Upper lobe of left lung (tissue), 6 donors: ENCODE measurements around the gene TRIP13. TPM values are rescaled to one million over a fixed set of nuclear protein-coding genes. Genes with fewer than 3 reads are reported as not detected.

Experiments
- ATAC-seq, 2 donors: fragments of 200-7000 bp; cut with Tn5 transposase; one replicate each; pipeline ENCODE4 v1.9.1; 2022; ENCODE audit warnings: mild to moderate bottlenecking in 2 of 2, moderate library complexity in 2 of 2; ENCODE audit not compliant: low FRiP score in 2 of 2
- DNase-seq, 2 donors: peaks; one replicate each; pipeline ENCODE4 v3.0.0-alpha.2; 2019 to 2020
- H3K27ac ChIP-seq, 4 donors: fragments of 200-600 bp; sonication (generic); one replicate each; pipeline ENCODE4 v1.5.1; 2016 to 2019
- H3K27me3 ChIP-seq, 4 donors: fragments of 200-600 bp; sonication (generic); one replicate each; pipeline ENCODE4 v1.5.1; 2017 to 2019
- H3K36me3 ChIP-seq, 4 donors: fragments of 200-600 bp; sonication (generic); one replicate each; pipeline ENCODE4 v1.5.1; 2016 to 2019
- H3K4me1 ChIP-seq, 4 donors: fragments of 200-600 bp; sonication (generic); one replicate each; pipeline ENCODE4 v1.5.1; 2018 to 2019
- H3K4me3 ChIP-seq, 4 donors: fragments of 200-600 bp; sonication (generic); one replicate each; pipeline ENCODE4 v1.5.1; 2017 to 2019; ENCODE audit warnings: mild to moderate bottlenecking in 2 of 4, moderate library complexity in 1 of 4
- H3K9me3 ChIP-seq, 4 donors: fragments of 200-600 bp; sonication (generic); one replicate each; pipeline ENCODE4 v1.5.1; 2018 to 2019
- CTCF ChIP-seq, 6 experiments: fragments of 450-650 bp in 4 of 6; fragments of 200-600 bp in 2 of 6; sonication (generic) in 2 of 6; IDR thresholded peaks; one replicate each; pipeline ENCODE4 v1.5.1; 2016 to 2019; ENCODE audit warnings: antibody characterized with exemption in 6 of 6
- EP300 ChIP-seq, 4 donors: sonication (generic); formaldehyde crosslinking; IDR thresholded peaks; one replicate each; pipeline ENCODE4 v1.5.1; 2017; ENCODE audit warnings: antibody characterized with exemption in 4 of 4, control low read depth in 2 of 4
- POLR2A ChIP-seq, 4 donors: fragments of 450-650 bp; IDR thresholded peaks; one replicate each; pipeline ENCODE4 v1.5.1; 2016 to 2017; ENCODE audit warnings: antibody characterized with exemption in 4 of 4, mild to moderate bottlenecking in 2 of 4
- POLR2AphosphoS5 ChIP-seq, 2 donors: sonication (generic); formaldehyde crosslinking; IDR thresholded peaks; one replicate each; pipeline ENCODE4 v1.5.1; 2017; ENCODE audit warnings: antibody characterized with exemption in 2 of 2
- WGBS, 2 donors: methylation state at CpG; one replicate each; pipeline ENCODE4 v1.1.5; 2017 to 2018; 5-methylcytosine and 5-hydroxymethylcytosine counted together
- total RNA-seq, 6 donors: library from RNA; depleted of rRNA in 4 of 6; stranded (reverse); fragments of >200 nt in 4 of 6; gene quantifications; one replicate each; pipeline versions ENCODE4 v1.1.0 to v1.2.1, GENCODE V29; 2016 to 2021
- donor health status: DM: no; HTN: no; CAD: no; lungs with moderate emphysema.
- donor health status: DM: no; HTN: yes; CAD: no; lungs with severe emphysema.

The TRIP13 gene
- total RNA-seq, 6 donors from 2014 or later, result 1.0 to 2.1 (median 1.5) TPM

GRCh38 chr5:854966-855743, 37.5 kb upstream of the TRIP13 start:
- no peaks in the 10 kb centered on the region for H3K9me3 ChIP-seq
- DNase-seq (no peak), ATAC-seq (no peak)
- no peak overlapping the region for H3K27ac ChIP-seq
- H3K36me3 ChIP-seq, result no peaks in the 10 kb centered on the region
- H3K4me3 ChIP-seq, result no peak overlapping the region
- peaks cover 0 to 9% (median 0%) of the 10 kb centered on the region in 4 donors for H3K27me3 ChIP-seq
- peaks cover 0 to 6% (median 0%) of the 10 kb centered on the region in 4 donors for H3K4me1 ChIP-seq
- 87 to 88% methylated on average over 30 to 32 of the region's 32 CpGs for WGBS, 2 donors
- TF ChIP-seq EP300 (IDR thresholded peaks at IDR 0.05), result no peak
- no peak for TF ChIP-seq POLR2A (IDR thresholded peaks at IDR 0.05)
- no peak for TF ChIP-seq CTCF (IDR thresholded peaks at IDR 0.05)
- TF ChIP-seq POLR2AphosphoS5 (IDR thresholded peaks at IDR 0.05), result no peak

GRCh38 chr5:855771-856530, 36.7 kb upstream of the TRIP13 start:
- Histone ChIP-seq H3K27me3 (peaks cover 0 to 9% (median 0%) of the 10 kb centered on the region in 4 donors), H3K27ac (no peak overlapping the region), H3K36me3 (no peaks in the 10 kb centered on the region), H3K9me3 (no peaks in the 10 kb centered on the region), H3K4me1 (peaks cover 0 to under 1% (median 0%) of the 10 kb centered on the region in 4 donors), H3K4me3 (no peak overlapping the region)
- WGBS, 2 donors, result 77 to 80% methylated on average over 19 to 21 of the region's 21 CpGs
- TF ChIP-seq CTCF (IDR thresholded peaks at IDR 0.05) (no peak), POLR2AphosphoS5 (IDR thresholded peaks at IDR 0.05) (no peak), EP300 (IDR thresholded peaks at IDR 0.05) (no peak), POLR2A (IDR thresholded peaks at IDR 0.05) (no peak)
- DNase-seq, result no peak
- ATAC-seq, result peak in 1 of 2 donors; percentile 35

- 86 to 90% methylated on average over 9 to 16 of the region's 16 CpGs for WGBS, 2 donors
- ATAC-seq, result peak in 1 of 2 donors; percentile 29
- DNase-seq, result no peak
- Histone ChIP-seq H3K4me3 (no peak overlapping the region), H3K9me3 (no peaks in the 10 kb centered on the region), H3K27me3 (peaks cover 0 to 9% (median 0%) of the 10 kb centered on the region in 4 donors), H3K36me3 (no peaks in the 10 kb centered on the region), H3K4me1 (no peaks in the 10 kb centered on the region), H3K27ac (no peak overlapping the region)
- no peak for TF ChIP-seq POLR2AphosphoS5 (IDR thresholded peaks at IDR 0.05)
- TF ChIP-seq EP300 (IDR thresholded peaks at IDR 0.05), result no peak
- no peak for TF ChIP-seq CTCF (IDR thresholded peaks at IDR 0.05)
- no peak for TF ChIP-seq POLR2A (IDR thresholded peaks at IDR 0.05)
Observed at GRCh38 chr5:856531-857425, 35.9 kb upstream of the TRIP13 start.

GRCh38 chr5:858726-859125, 34.0 kb upstream of the TRIP13 start:
- Histone ChIP-seq H3K36me3 (peaks cover 8 to 19% (median 14%) of the 10 kb centered on the region in 4 donors), H3K4me1 (no peaks in the 10 kb centered on the region), H3K9me3 (no peaks in the 10 kb centered on the region), H3K4me3 (no peak overlapping the region), H3K27me3 (no peaks in the 10 kb centered on the region), H3K27ac (no peak overlapping the region)
- ATAC-seq (no peak), DNase-seq (no peak)
- TF ChIP-seq POLR2A (IDR thresholded peaks at IDR 0.05) (no peak), POLR2AphosphoS5 (IDR thresholded peaks at IDR 0.05) (no peak), EP300 (IDR thresholded peaks at IDR 0.05) (no peak), CTCF (IDR thresholded peaks at IDR 0.05) (no peak)
- WGBS, 2 donors, result 82 to 88% methylated on average over 11 of the region's 11 CpGs
